GM18526 (cell line): ENCODE data around the gene KCND2.

Source experiments
- POLR2A ChIP-seq: IDR thresholded peaks from 3 replicates; pipeline ENCODE4 v1.6.1; 2011; ENCODE audit not compliant: insufficient read length; ENCODE audit errors: extremely low read depth

KCND2 gene

DNA sequence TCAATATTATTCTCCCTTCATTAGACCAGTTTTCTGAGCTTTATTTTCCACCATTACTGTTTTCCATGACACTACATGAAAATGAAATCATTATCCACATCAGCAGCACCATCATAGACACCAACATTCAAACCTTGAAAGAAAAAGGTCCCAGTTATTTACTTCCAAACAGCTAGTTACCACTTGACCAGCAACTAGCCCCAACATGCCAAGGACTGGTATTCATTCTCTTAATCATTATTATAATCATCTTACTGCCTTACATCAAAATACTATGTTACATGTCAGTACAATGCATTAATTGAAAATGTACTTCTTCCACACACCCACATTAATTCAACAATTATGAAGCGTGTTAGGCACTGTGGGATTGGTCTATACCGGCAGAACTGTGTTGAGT, 385.5 kb downstream of the KCND2 start:
- TF ChIP-seq POLR2A = no peak

DNA sequence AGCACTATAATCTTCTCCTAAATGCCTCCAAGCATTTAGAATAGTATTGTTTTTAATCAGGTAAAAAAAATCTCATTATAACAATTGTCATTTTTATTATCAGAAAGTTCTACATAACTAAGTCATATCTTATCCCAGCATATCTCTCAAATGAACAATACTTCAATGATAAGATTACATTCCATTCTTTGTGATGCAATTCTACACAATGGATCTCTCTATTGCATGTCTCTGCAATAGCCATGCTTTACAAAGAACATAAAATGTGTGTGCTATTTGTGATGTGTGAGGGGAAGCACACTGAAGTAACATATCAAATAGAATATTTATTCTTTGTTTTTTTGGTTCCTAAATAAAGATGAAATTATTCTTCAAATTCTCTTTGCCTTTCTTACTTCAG, 389.3 kb downstream of the KCND2 start:
- TF ChIP-seq POLR2A = no peak

DNA sequence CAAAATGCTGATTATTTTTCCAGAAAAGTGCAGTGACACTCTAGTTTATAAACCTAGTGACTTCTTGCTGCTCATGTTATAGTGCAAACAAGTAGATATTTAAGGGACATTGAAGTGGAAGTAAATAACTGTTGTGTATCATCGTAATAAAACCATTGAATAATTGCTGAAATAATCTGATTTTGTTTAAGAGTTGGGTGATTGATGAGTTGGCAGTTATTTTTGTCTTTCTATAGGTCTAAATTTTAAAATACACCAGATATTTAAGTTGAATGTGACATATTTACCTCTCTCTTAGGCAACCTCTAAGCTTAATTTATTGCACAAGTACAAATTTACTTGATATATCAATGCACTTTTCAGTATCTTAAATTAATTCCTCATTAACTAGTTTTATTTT, 392.1 kb downstream of the KCND2 start:
- no peak for TF ChIP-seq POLR2A

DNA sequence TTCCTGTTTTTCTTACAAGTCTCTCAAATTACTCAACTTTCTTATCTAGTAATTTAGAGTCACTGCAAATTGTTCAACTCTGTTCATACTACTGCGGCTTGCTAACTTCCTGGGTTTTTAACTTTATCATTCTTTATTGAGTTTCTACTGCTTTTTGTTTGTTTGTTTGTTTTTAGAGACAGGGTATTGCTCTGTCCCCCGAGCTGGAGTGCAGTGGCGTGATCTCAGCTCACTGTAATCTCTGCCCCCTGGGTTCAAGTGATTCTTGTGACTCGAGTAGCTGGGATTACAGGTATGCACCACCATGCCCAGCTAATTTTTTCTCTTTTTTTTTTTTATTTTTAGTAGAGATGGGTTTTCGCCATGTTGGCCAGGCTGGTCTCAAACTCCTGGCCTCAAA, 402.1 kb downstream of the KCND2 start:
- no peak for TF ChIP-seq POLR2A

DNA sequence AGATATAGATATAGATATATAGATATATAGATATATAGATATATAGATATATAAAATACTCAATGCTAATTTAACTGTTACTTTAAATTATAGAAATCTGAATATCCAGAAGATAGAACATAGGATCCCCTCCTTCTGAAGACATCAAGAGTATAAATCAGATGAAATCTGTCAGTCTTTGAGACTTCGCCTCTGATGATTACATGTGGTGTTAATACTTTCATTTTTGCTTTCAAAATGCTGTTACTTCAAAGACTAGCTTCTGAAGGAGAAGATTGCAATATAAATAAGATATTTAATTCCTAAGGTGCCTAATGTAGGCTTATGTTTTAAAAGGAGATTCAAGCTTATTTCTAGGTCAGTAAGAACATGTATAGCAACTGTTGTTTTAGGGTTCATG, 404.6 kb downstream of the KCND2 start:
- no peak for TF ChIP-seq POLR2A

DNA sequence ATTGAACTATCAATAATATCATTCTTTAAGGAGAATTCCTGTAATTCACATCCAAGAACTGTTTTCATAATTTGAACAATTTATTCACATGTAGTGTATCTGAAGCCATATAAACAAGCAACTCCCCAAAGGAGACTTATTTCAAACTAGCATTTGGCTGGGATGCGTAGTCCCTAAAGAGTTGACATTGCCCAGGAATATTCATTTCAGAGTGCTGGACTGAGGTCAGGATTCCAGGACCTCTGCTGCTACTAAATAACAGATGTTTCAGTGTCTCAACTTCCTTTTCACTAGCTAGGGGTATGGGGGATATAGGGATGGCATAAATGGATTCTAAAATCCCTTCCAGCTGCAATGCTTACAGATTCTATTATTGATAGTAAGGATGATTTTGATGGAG, 408.0 kb downstream of the KCND2 start:
- TF ChIP-seq POLR2A = no peak

DNA sequence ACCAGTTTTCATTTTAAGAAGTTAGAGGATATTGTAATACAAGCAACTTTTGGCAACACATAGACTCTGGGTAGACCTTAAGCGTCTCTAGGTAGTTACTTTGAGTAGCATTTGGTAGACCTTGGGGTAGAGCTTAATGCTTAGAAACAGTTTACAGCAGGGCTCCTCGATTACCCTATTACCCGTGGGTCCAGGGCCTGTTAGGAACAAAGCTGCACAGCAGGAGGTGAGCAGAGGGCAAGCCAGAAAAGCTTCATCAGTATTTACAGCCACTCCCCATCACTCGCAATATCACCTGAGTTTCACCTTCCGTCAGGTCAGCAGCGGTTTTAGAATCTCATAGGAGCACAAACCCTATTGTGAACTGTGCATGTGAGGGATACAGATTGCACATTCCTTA, 411.5 kb downstream of the KCND2 start:
- no peak for TF ChIP-seq POLR2A

DNA sequence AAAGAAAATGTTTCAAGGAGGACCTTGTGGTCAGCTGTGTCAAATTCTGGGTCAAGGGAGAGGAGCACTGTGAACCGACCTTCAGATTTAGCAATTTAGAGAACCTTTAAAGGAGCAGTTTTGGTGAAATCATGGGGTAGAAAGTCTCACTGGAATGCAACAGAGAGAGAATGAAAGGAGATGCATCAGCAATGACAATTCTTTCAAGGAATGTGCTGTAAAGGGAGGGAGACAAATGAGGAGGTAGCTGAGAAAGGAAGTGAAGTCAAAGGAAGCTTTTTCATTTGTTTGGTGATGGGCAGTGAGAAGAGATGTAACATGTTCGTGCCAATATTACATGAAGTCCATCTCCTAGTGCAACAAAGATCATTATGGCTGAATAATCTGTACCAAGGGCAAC, 418.9 kb downstream of the KCND2 start:
- TF ChIP-seq POLR2A = no peak

DNA sequence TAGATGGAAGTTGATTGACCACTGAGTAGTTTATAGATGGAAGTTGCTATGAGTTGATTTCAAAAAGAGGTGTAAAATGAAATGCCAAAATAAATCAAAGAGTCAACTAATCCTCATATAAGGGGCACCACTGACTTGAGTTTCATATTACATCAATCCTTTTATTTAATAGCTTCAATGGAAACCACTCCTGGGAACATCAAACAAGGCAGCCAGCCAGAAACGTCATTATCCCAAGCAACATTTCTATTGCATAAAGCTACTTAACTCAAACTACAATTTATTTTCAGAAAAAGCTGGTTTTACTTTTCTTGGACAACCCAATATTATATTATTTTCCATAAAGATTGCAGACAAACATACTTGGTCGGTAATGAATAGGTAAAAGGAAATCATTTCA, 422.9 kb downstream of the KCND2 start:
- TF ChIP-seq POLR2A = no peak

DNA sequence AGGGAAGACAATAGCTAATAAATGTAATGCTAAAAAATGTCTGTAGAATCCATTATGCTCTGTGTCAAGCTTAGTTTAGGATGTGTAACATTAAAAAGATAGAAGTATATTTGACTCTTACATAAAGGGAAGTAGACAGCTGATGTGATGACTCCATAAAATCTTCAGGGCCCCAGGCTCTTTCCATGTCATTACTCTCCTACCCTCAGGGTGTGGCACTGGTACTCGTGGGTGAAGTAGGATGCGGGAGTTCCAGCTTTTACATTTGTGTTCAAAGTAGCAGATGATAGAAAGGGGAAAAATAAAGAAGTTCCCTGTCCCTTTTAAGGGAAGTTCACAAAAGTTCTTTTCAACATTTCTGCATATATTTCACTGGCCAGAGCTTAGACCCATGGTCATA, 427.8 kb downstream of the KCND2 start:
- TF ChIP-seq POLR2A = no peak

DNA sequence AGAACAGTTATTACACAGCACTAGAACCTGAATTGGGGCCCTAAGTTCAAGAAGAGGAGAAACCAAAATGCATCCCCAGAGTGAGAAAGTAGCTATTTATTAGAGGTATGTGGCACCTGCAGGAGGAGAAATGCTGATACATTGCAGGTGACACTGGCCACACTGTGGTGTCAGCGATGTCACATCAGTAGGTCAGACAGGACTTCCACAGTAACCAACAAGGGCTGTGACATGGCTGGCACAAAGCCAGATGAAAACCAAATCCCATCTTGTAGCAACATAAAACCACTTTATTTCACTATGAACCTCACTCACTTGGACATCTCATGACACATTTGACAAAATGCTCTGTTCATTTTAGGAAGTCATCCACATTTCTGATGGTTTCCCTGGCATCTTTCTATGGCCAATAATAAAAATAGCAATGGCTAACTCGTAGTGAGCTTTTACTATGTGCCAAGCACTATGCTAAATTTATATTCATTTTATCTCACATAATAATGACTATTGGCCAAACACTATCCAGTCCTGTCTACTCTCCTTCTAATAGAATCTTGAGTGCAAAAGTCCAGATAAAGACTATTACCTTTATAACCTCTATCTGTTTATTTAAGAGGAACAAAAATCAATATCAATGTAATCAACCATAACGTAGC, 430.7 kb downstream of the KCND2 start:
- TF ChIP-seq POLR2A = no peak

DNA sequence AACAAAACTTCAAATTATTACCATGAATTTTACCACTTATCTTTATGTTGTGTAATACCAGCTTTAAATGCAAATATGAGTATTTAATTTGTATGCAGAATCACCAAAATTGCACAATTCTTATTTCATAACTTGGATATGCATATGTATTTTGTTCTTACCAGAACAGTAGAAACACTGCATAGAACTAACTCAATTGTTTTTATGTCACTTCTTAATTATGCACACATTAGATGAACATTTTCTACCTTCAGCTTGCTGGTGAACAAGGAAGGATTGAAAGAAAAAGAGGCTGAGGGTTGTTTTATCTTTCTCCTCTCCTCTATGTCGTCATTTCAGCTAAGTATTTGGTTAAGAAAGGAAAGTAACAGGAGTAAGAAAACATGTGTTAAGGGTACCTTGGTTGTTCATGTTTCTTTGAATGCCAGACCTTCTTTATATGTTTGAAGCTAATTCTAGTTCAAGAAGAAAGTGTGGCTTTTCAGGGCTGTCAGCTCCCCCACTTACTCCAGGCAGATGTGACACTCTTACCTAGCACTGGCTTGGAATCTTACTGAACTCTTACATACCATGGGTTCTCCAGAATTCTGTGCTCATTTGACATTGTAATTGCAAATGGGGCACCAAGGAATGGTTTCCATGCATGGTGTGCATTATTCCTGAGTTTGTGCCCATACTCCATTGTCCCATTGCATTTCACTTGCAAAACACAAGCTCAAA, 436.4 kb downstream of the KCND2 start:
- TF ChIP-seq POLR2A = no peak

DNA sequence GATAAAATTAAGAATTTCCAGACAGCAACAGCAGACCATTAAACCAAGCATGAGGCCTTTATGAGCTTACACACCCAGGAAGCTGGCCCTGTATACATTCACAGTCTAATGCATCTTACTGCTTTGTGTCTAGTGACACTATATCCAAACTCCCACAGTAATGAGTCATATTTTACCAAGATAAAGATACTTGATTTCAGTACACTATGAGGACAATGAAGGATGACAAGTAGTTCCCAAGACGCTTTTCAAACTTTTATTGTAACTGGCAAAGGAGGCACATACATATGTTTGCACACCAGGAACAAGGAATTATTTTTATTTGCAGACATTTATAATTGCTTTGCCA, 437.0 kb downstream of the KCND2 start:
- TF ChIP-seq POLR2A = no peak

DNA sequence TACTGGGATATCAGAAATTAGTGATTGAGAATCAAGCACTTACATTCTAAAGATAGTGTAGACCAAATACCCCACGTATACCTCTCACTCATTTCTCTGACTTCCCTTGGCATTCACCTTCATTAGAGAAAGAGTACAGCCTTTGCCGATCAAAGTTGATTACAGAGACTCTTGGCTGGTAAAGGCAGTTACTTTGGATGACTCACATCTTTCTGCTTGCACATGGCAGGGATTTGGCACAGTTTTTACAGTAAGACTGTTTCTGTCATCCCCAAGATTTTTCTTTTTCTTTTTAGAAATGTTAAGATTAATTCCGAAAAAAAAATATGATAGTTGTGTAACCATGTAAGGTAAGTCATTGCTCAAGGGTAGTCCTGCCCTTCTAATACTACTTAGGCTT, 442.0 kb downstream of the KCND2 start:
- no peak for TF ChIP-seq POLR2A

DNA sequence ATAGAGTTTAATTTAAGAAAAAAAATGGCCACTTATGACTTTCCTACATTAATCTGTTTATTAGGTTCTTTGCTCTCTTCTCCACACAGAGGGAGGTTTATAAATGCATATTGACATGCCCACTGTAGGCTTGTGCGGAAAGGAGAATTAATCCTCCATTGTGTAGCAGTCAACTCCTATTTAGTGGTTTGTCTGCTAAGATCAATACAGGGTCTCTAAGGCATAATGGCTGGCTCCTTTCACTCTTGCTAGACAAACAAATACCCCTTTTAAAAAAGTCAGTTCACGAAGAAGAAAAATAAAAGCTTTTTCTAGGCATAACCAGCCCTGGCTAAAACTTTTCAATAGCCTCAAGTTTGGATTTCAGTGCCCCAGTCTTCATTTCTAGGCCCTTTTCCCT, 443.3 kb downstream of the KCND2 start:
- no peak for TF ChIP-seq POLR2A

DNA sequence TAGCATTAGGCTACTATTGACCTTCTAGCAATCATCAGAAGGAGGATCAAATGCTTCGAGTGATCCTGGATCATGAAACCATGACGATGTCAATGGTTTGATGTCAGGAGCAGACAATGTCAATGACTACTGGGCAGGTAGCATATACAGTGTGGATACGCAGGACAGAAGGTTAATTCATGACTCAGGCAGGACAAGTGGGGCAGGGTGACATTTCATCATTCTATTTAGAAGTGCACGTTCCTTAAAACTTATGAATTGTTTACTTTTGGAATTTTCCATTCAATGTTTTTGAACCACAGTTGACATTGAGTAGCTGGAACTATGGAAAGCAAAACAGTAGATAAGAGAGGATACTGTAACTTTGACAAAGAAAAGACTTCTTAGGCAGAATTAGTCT, 444.2 kb downstream of the KCND2 start:
- TF ChIP-seq POLR2A = no peak

DNA sequence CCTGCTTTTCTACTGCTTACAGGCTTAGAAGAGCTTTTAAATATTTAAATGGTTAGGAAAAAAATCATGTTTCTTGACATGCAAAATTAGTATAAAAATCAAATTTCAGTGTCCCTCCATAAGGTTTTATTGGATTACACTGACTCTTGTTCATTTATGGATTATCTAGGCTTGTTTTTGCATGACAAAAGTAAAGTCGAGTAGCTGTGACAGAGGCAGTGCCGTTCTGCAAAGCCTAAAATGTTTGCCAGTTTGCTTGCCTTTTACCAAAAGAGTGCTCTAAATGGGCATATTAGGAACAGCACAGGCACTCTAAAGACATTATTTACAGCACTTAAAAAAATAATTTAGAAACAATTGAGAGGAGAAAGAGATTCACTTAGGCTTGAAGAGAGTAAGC, 445.4 kb downstream of the KCND2 start:
- no peak for TF ChIP-seq POLR2A
